ENCODE results near the gene GLI3. TPM values are rescaled to one million over a fixed set of nuclear protein-coding genes. Genes with fewer than 3 reads are reported as not detected.

The GLI3 gene
- total and polyA plus RNA-seq, 2 of the 8 experiments (the other 6 are each of a cell fraction or from before 2014, with no cell fraction given) = 8.0 to 31.1 TPM

DNA sequence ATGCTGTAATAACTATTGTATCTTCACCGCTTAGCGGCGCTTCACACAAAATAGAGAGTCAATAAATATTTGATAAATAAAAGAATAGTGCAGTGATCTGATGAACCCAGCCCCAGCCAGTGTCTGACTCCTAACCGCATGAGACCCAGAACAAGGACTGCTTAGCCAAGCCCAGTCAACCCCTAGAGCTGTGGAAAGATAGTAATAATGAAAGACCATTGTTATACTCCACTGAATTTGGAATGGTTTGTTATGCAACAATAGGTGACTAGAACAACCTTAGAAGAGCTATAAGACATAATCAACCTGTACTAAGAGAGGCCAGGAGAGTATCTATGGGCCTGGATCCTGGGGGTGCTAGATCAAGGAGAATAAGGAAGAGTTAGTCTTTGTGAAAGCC, 303.6 kb downstream of the GLI3 start:
- H3K4me3 ChIP-seq (ENCODE audit: extremely low read depth in 1 of 4, insufficient read depth in 2 of 4, low read depth in 3 of 4, low read length in 4 of 4) = no peak overlapping the region
- no peak overlapping the region for H3K4me2 ChIP-seq (ENCODE audit: insufficient read depth in 1 of 2, low read depth in 2 of 2, low read length in 2 of 2)
- no peaks in the 10 kb centered on the region for H3K79me1 ChIP-seq (ENCODE audit: low read depth, low read length)
- no peak overlapping the region for H3K27ac ChIP-seq (ENCODE audit: low read depth, low read length)
- no peak for FAIRE-seq
- WGBS, 2 experiments (ENCODE audit: extremely low coverage in 1 of 2, insufficient coverage in 1 of 2, insufficient read length in 1 of 2, insufficient replicate concordance in 2 of 2, low coverage in 1 of 2, low lambda C conversion rate in 2 of 2, missing lambda C conversion rate in 1 of 2) = 95% methylated on average over 4 of the region's 4 CpGs; no CpG with 5 or more reads in 1 of the 2 experiments
- no peak overlapping the region for H2BK20ac ChIP-seq (ENCODE audit: low read length)
- no peaks in the 10 kb centered on the region; the same call in 1 of the 2 replicates for H3K23me2 ChIP-seq (ENCODE audit: low read depth, low read length)
- no peak overlapping the region for H3K18ac ChIP-seq (ENCODE audit: extremely low read depth, low read length)
- no peak overlapping the region for H2BK15ac ChIP-seq (ENCODE audit: low read length)
- no peaks in the 10 kb centered on the region; a peak in 1 of 7 replicates for H3K4me1 ChIP-seq (replicated peaks in 1 of 4; ENCODE audit: control insufficient read depth in 3 of 4, insufficient read depth in 4 of 4, low read length in 3 of 4)
- no peak overlapping the region for H3K14ac ChIP-seq (ENCODE audit: insufficient read length)
- H3K4ac ChIP-seq (replicated peaks; ENCODE audit: insufficient read length, low read depth, low read length) = no peak overlapping the region
- H3K56ac ChIP-seq (replicated peaks; ENCODE audit: insufficient read length, low read depth, low read length) = no peak overlapping the region
- no peaks in the 10 kb centered on the region for H3K27me3 ChIP-seq (replicated peaks in 1 of 4; ENCODE audit: control insufficient read depth in 3 of 4, extremely low read depth in 1 of 4, insufficient read depth in 3 of 4, low read length in 3 of 4)
- no peak for DNase-seq (ENCODE audit: low read depth in 1 of 2, low spot score in 2 of 2)
- CTCF ChIA-PET (ENCODE audit: partially characterized antibody) = interaction anchor here (1.3 to 3.1 kb wide), 3 partner anchors 7 to 943 kb away, joined by 3 to 17 read pairs (median 10); no protein-coding TSS in a partner anchor
- H3K23ac ChIP-seq (ENCODE audit: insufficient read length) = no peak overlapping the region
- H2BK5ac ChIP-seq (ENCODE audit: low read depth, low read length) = no peak overlapping the region
- H3K36me3 ChIP-seq (ENCODE audit: control insufficient read depth in 2 of 4, insufficient read depth in 4 of 4, low read length in 3 of 4) = no peaks in the 10 kb centered on the region
- no peaks in the 10 kb centered on the region for H3K79me2 ChIP-seq (ENCODE audit: control insufficient read depth in 1 of 2, insufficient read depth in 2 of 2, low read length in 2 of 2)
- H4K91ac ChIP-seq (replicated peaks; ENCODE audit: insufficient read length, low read length) = no peak overlapping the region
- no peak overlapping the region for H2AK5ac ChIP-seq (ENCODE audit: low read depth, low read length)
- H2BK120ac ChIP-seq (replicated peaks; ENCODE audit: low read depth, low read length) = no peak overlapping the region
- H4K8ac ChIP-seq (ENCODE audit: extremely low read depth, insufficient read depth, low read length) = no peak overlapping the region
- no peaks in the 10 kb centered on the region for H4K20me1 ChIP-seq (replicated peaks in 1 of 2; ENCODE audit: control insufficient read depth in 1 of 2, insufficient read depth in 2 of 2, low read length in 2 of 2)
- no peak overlapping the region for H2BK12ac ChIP-seq (ENCODE audit: low read depth, low read length)
- no peaks in the 10 kb centered on the region for H3K9me3 ChIP-seq (ENCODE audit: insufficient read depth in 2 of 2, low read depth in 1 of 2, low read length in 1 of 2)
- no peak overlapping the region for H3K9ac ChIP-seq (replicated peaks in 1 of 4; ENCODE audit: extremely low read depth in 1 of 4, low read depth in 3 of 4, low read length in 3 of 4)
- POLR2A ChIA-PET (ENCODE audit: partially characterized antibody) = no interaction called here
- H2AFZ ChIP-seq (ENCODE audit: low read length) = no peak overlapping the region
- H4K5ac ChIP-seq (ENCODE audit: insufficient read length, low read depth, low read length) = no peak overlapping the region
- TF ChIP-seq EZH2 (IDR thresholded peaks at IDR 0.05; ENCODE audit: low read depth, low read length, severe bottlenecking) (no peak), POLR2AphosphoS5 (IDR thresholded peaks at IDR 0.05; ENCODE audit: low read depth, low read length) (no peak), CHD1 (IDR thresholded peaks at IDR 0.05; ENCODE audit: low read depth, low read length) (no peak), SIRT6 (IDR thresholded peaks at IDR 0.05; ENCODE audit: low read length) (no peak)
- TF ChIP-seq, protein P1, sequence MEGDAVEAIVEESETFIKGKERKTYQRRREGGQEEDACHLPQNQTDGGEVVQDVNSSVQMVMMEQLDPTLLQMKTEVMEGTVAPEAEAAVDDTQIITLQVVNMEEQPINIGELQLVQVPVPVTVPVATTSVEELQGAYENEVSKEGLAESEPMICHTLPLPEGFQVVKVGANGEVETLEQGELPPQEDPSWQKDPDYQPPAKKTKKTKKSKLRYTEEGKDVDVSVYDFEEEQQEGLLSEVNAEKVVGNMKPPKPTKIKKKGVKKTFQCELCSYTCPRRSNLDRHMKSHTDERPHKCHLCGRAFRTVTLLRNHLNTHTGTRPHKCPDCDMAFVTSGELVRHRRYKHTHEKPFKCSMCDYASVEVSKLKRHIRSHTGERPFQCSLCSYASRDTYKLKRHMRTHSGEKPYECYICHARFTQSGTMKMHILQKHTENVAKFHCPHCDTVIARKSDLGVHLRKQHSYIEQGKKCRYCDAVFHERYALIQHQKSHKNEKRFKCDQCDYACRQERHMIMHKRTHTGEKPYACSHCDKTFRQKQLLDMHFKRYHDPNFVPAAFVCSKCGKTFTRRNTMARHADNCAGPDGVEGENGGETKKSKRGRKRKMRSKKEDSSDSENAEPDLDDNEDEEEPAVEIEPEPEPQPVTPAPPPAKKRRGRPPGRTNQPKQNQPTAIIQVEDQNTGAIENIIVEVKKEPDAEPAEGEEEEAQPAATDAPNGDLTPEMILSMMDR (IDR thresholded peaks at IDR 0.05; ENCODE audit: control extremely low read depth in 1 of 3, insufficient read depth in 1 of 3, low read depth in 1 of 3, low read length in 3 of 3) = no peak
